ENCODE measurements around the gene CCNDBP1. TPM values are rescaled to one million over a fixed set of nuclear protein-coding genes. Genes with fewer than 3 reads are reported as not detected.

The CCNDBP1 gene
- polyA plus RNA-seq, 1 of the 3 experiments (the other 2 are of a cell fraction), result 63.6 TPM

DNA sequence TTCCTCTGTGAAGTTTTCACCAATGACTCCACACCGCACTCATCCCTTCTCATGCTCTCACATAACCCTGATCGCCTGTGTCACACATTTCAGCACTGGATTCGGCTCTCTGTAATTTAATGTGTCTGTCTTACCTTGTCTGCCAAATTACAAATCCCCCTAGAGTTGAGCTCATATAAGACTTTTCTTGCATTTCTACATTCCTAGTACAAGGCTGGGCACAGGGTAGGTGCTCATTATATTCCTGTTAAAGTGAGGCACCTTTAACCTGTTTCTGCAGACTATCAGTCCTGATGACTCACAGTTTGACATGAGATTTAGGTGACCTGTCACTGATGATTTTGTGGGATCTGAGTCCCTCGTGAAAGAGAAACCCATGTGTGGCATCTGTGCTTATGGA, 58.9 kb downstream of the CCNDBP1 start:
- H3K79me2 ChIP-seq (ENCODE audit: insufficient read depth), result no peaks in the 10 kb centered on the region
- H3K9me3 ChIP-seq, result no peaks in the 10 kb centered on the region
- H4K20me1 ChIP-seq (ENCODE audit: insufficient read depth), result no peaks in the 10 kb centered on the region
- no peak overlapping the region for H3K27ac ChIP-seq (ENCODE audit: low read depth in 2 of 2, low read length in 1 of 2)
- no peaks in the 10 kb centered on the region for H3K36me3 ChIP-seq (replicated peaks in 1 of 2; ENCODE audit: control insufficient read depth in 1 of 2, insufficient read depth in 2 of 2, low read length in 1 of 2)
- WGBS (ENCODE audit: low lambda C conversion rate), result 62% methylated on average over 4 of the region's 4 CpGs
- ChIA-PET CTCF (interaction anchor here (2.9 to 4.5 kb wide), 2 partner anchors 19 kb away, joined by 9 to 16 read pairs; no protein-coding TSS in a partner anchor), POLR2A (no interaction called here)
- H3K9ac ChIP-seq, result no peak overlapping the region
- no peaks in the 10 kb centered on the region for H3F3A ChIP-seq (replicated peaks; ENCODE audit: insufficient read depth)
- H3K4me1 ChIP-seq (ENCODE audit: control insufficient read depth in 1 of 2, insufficient read depth in 2 of 2, low read depth in 1 of 2, low read length in 1 of 2), result no peaks in the 10 kb centered on the region
- H3K4me2 ChIP-seq, result no peak overlapping the region
- TF ChIP-seq EZH2phosphoT487 (IDR thresholded peaks at IDR 0.05; ENCODE audit: borderline replicate concordance, low read depth) (no peak), MEF2A (IDR thresholded peaks at IDR 0.05; ENCODE audit: borderline replicate concordance, low read depth) (no peak), TEAD4 (IDR thresholded peaks at IDR 0.05; ENCODE audit: borderline replicate concordance, insufficient read depth) (no peak), RXRA (IDR thresholded peaks at IDR 0.05; ENCODE audit: borderline replicate concordance, low read depth) (no peak)
- TF ChIP-seq, protein P1, sequence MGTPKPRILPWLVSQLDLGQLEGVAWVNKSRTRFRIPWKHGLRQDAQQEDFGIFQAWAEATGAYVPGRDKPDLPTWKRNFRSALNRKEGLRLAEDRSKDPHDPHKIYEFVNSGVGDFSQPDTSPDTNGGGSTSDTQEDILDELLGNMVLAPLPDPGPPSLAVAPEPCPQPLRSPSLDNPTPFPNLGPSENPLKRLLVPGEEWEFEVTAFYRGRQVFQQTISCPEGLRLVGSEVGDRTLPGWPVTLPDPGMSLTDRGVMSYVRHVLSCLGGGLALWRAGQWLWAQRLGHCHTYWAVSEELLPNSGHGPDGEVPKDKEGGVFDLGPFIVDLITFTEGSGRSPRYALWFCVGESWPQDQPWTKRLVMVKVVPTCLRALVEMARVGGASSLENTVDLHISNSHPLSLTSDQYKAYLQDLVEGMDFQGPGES (IDR thresholded peaks at IDR 0.05; ENCODE audit: low read depth, low read length), result no peak
- H3K27me3 ChIP-seq (ENCODE audit: insufficient read depth), result no peaks in the 10 kb centered on the region; the same call in 1 of the 2 replicates
- DNase-seq, result no peak
- no peaks in the 10 kb centered on the region for H3K9me2 ChIP-seq
- H2AFZ ChIP-seq (ENCODE audit: low read depth), result no peak overlapping the region
- H3K4me3 ChIP-seq (ENCODE audit: low read depth in 2 of 2, low read length in 1 of 2), result no peak overlapping the region

DNA sequence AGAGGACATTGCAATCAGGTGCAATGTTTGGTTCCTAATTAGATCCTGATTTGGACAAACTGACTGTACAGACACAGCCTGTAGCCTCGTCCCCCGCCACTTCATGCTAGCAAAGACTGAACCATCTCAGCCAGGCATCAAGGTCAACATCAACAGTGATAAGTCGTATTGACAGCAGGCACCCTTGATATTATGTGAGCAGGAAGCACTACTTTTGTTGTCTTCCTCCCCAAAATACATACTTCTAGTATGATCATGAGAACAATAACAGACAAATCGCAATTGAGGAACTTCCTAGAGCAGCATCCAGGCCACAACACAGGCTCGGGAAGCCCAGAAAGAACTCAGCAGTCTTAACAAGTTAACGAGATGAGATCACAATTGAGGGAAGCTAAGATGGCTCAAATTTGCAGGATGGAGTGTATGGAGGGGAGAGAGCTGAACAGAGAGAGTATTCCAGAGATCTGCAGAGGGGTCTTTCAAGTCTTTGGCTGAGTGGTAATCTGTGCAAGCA, 61.1 kb downstream of the CCNDBP1 start:
- Histone ChIP-seq H3K9me3 (no peaks in the 10 kb centered on the region), H3K4me2 (no peak overlapping the region), H3K4me3 (ENCODE audit: low read depth in 2 of 2, low read length in 1 of 2) (no peak overlapping the region), H3K4me1 (ENCODE audit: control insufficient read depth in 1 of 2, insufficient read depth in 2 of 2, low read depth in 1 of 2, low read length in 1 of 2) (no peaks in the 10 kb centered on the region), H4K20me1 (ENCODE audit: insufficient read depth) (no peaks in the 10 kb centered on the region), H3K27ac (ENCODE audit: low read depth in 2 of 2, low read length in 1 of 2) (no peak overlapping the region), H2AFZ (ENCODE audit: low read depth) (no peak overlapping the region), H3K9ac (no peak overlapping the region), H3K79me2 (ENCODE audit: insufficient read depth) (no peaks in the 10 kb centered on the region), H3K27me3 (ENCODE audit: insufficient read depth) (no peaks in the 10 kb centered on the region; the same call in 1 of the 2 replicates), H3F3A (replicated peaks; ENCODE audit: insufficient read depth) (no peaks in the 10 kb centered on the region), H3K36me3 (replicated peaks in 1 of 2; ENCODE audit: control insufficient read depth in 1 of 2, insufficient read depth in 2 of 2, low read length in 1 of 2) (no peaks in the 10 kb centered on the region), H3K9me2 (no peaks in the 10 kb centered on the region)
- 19% methylated on average over 6 of the region's 6 CpGs for WGBS (ENCODE audit: low lambda C conversion rate)
- POLR2A ChIA-PET, result no interaction called here
- TF ChIP-seq EZH2phosphoT487 (IDR thresholded peaks at IDR 0.05; ENCODE audit: borderline replicate concordance, low read depth), result no peak
- TF ChIP-seq, protein P2, sequence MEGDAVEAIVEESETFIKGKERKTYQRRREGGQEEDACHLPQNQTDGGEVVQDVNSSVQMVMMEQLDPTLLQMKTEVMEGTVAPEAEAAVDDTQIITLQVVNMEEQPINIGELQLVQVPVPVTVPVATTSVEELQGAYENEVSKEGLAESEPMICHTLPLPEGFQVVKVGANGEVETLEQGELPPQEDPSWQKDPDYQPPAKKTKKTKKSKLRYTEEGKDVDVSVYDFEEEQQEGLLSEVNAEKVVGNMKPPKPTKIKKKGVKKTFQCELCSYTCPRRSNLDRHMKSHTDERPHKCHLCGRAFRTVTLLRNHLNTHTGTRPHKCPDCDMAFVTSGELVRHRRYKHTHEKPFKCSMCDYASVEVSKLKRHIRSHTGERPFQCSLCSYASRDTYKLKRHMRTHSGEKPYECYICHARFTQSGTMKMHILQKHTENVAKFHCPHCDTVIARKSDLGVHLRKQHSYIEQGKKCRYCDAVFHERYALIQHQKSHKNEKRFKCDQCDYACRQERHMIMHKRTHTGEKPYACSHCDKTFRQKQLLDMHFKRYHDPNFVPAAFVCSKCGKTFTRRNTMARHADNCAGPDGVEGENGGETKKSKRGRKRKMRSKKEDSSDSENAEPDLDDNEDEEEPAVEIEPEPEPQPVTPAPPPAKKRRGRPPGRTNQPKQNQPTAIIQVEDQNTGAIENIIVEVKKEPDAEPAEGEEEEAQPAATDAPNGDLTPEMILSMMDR (IDR thresholded peaks at IDR 0.05), result no peak
- TF ChIP-seq, protein P3, sequence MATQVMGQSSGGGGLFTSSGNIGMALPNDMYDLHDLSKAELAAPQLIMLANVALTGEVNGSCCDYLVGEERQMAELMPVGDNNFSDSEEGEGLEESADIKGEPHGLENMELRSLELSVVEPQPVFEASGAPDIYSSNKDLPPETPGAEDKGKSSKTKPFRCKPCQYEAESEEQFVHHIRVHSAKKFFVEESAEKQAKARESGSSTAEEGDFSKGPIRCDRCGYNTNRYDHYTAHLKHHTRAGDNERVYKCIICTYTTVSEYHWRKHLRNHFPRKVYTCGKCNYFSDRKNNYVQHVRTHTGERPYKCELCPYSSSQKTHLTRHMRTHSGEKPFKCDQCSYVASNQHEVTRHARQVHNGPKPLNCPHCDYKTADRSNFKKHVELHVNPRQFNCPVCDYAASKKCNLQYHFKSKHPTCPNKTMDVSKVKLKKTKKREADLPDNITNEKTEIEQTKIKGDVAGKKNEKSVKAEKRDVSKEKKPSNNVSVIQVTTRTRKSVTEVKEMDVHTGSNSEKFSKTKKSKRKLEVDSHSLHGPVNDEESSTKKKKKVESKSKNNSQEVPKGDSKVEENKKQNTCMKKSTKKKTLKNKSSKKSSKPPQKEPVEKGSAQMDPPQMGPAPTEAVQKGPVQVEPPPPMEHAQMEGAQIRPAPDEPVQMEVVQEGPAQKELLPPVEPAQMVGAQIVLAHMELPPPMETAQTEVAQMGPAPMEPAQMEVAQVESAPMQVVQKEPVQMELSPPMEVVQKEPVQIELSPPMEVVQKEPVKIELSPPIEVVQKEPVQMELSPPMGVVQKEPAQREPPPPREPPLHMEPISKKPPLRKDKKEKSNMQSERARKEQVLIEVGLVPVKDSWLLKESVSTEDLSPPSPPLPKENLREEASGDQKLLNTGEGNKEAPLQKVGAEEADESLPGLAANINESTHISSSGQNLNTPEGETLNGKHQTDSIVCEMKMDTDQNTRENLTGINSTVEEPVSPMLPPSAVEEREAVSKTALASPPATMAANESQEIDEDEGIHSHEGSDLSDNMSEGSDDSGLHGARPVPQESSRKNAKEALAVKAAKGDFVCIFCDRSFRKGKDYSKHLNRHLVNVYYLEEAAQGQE (IDR thresholded peaks at IDR 0.05; ENCODE audit: low read depth, low read length), result no peak
- no peak for TF ChIP-seq POLR2AphosphoS5 (IDR thresholded peaks at IDR 0.05; ENCODE audit: low read depth, low read length)
- TF ChIP-seq, protein P4, sequence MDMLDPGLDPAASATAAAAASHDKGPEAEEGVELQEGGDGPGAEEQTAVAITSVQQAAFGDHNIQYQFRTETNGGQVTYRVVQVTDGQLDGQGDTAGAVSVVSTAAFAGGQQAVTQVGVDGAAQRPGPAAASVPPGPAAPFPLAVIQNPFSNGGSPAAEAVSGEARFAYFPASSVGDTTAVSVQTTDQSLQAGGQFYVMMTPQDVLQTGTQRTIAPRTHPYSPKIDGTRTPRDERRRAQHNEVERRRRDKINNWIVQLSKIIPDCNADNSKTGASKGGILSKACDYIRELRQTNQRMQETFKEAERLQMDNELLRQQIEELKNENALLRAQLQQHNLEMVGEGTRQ (IDR thresholded peaks at IDR 0.05; ENCODE audit: borderline replicate concordance, low read depth, low read length), result no peak
- TF ChIP-seq FOXJ3 (CRISPR knock-in tag; IDR thresholded peaks at IDR 0.05), result no peak
- TF ChIP-seq NRF1 (IDR thresholded peaks at IDR 0.05; ENCODE audit: low read depth, low read length), result no peak
- no peak for TF ChIP-seq RAD21 (IDR thresholded peaks at IDR 0.05; ENCODE audit: low read length)
- TF ChIP-seq, protein P1 (IDR thresholded peaks at IDR 0.05; ENCODE audit: low read depth, low read length), result no peak
- TF ChIP-seq, protein P5, sequence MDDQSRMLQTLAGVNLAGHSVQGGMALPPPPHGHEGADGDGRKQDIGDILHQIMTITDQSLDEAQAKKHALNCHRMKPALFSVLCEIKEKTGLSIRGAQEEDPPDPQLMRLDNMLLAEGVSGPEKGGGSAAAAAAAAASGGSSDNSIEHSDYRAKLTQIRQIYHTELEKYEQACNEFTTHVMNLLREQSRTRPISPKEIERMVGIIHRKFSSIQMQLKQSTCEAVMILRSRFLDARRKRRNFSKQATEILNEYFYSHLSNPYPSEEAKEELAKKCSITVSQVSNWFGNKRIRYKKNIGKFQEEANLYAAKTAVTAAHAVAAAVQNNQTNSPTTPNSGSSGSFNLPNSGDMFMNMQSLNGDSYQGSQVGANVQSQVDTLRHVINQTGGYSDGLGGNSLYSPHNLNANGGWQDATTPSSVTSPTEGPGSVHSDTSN (IDR thresholded peaks at IDR 0.05), result no peak
- no peak for TF ChIP-seq JUND (IDR thresholded peaks at IDR 0.05)
- no peak for TF ChIP-seq GATA2 (CRISPR knock-in tag; IDR thresholded peaks at IDR 0.05)
- TF ChIP-seq CHD2 (IDR thresholded peaks at IDR 0.05; ENCODE audit: low read length, partially characterized antibody), result no peak
- no peak for DNase-seq
- CTCF ChIA-PET, result interaction anchor here (1.0 to 2.9 kb wide), 3 partner anchors 21 to 55 kb away, joined by 3 to 9 read pairs (median 4); partner anchors contain the start of gene TGM7
